Smooth muscle cell (in vitro differentiated cells): ENCODE results near the gene WDR86. TPM values are rescaled to one million over a fixed set of nuclear protein-coding genes. Genes with fewer than 3 reads are reported as not detected.

Experiments used
- DNase-seq: peaks from one replicate; lab custom pipeline; 2025; ENCODE audit not compliant: unreplicated experiment; lab: John Stamatoyannopoulos, UW
- H2AFZ ChIP-seq: fragments of 200-600 bp; sonication (generic); 2 replicates; pipeline ENCODE4 v1.6.0; 2016; ENCODE audit warnings: antibody characterized with exemption, low read depth, mild to moderate bottlenecking
- H3F3A ChIP-seq: fragments of 200-600 bp; sonication (generic); 2 replicates; pipeline ENCODE4 v1.6.0; 2017; ENCODE audit warnings: antibody characterized with exemption, low read depth
- H3K27ac ChIP-seq: fragments of 200-600 bp; sonication (generic); 2 replicates; pipeline ENCODE4 v1.5.1; 2016; ENCODE audit warnings: low read depth, mild to moderate bottlenecking
- H3K27me3 ChIP-seq: fragments of 200-600 bp; sonication (generic); 2 replicates; pipeline ENCODE4 v1.6.1; 2016; ENCODE audit warnings: low read depth, mild to moderate bottlenecking
- H3K36me3 ChIP-seq: fragments of 200-600 bp; sonication (generic); 2 replicates; pipeline ENCODE4 v1.5.1; 2016; ENCODE audit warnings: low read depth
- H3K4me1 ChIP-seq: fragments of 200-600 bp; sonication (generic); 2 replicates; pipeline ENCODE4 v1.5.1; 2016; ENCODE audit warnings: low read depth
- H3K4me2 ChIP-seq: fragments of 200-600 bp; sonication (generic); 2 replicates; pipeline ENCODE4 v1.6.0; 2016; ENCODE audit warnings: mild to moderate bottlenecking
- H3K4me3 ChIP-seq: fragments of 200-600 bp; sonication (generic); 2 replicates; pipeline ENCODE4 v1.5.1; 2016; ENCODE audit warnings: mild to moderate bottlenecking
- H3K79me2 ChIP-seq: fragments of 200-600 bp; sonication (generic); 2 replicates; pipeline ENCODE4 v1.6.0; 2016; ENCODE audit warnings: low read depth, mild to moderate bottlenecking
- H3K9ac ChIP-seq: fragments of 200-600 bp; sonication (generic); 2 replicates; pipeline ENCODE4 v1.6.0; 2016; ENCODE audit warnings: low read depth
- H3K9me3 ChIP-seq: fragments of 200-600 bp; sonication (generic); replicated peaks from 2 replicates; pipeline ENCODE4 v1.5.1; 2016; ENCODE audit warnings: low read depth
- H4K20me1 ChIP-seq: fragments of 200-600 bp; sonication (generic); 2 replicates; pipeline ENCODE4 v1.6.0; 2016; ENCODE audit warnings: low read depth
- CTCF ChIP-seq: fragments of 200-600 bp; sonication (generic); IDR thresholded peaks from 2 replicates; pipeline ENCODE4 v1.5.1; 2017; ENCODE audit warnings: borderline replicate concordance, mild to moderate bottlenecking, antibody characterized with exemption; ENCODE audit not compliant: insufficient read depth, poor library complexity, severe bottlenecking
- WGBS: methylation state at CpG from one replicate; pipeline ENCODE4 v1.1.7; 2016; ENCODE audit warnings: low lambda C conversion rate; 5-methylcytosine and 5-hydroxymethylcytosine counted together
- polyA plus RNA-seq: library from polyadenylated mRNA; unstranded; fragments of >200 nt; fragmentation: Nextera tagmentation; extraction: Ambion mirVana; gene quantifications from 2 replicates; pipeline ENCODE4 v1.2.1, GENCODE V29; 2016
- total RNA-seq: library from RNA; depleted of rRNA; stranded (reverse); fragments of >200 nt; gene quantifications from 2 replicates; pipeline ENCODE4 v1.2.3, GENCODE V29; 2014

WDR86 gene
- total and polyA plus RNA-seq, 2 experiments from 2014 or later = 1.3 to 4.1 TPM

GRCh38 chr7:151385626-151386300 lies 24.1 kb downstream of the WDR86 start:
- DNase-seq = no peak
- WGBS = 97% methylated on average over 26 of the region's 26 CpGs
- no peaks in the 10 kb centered on the region for H3K79me2 ChIP-seq
- H4K20me1 ChIP-seq = no peaks in the 10 kb centered on the region
- no peaks in the 10 kb centered on the region for H3F3A ChIP-seq
- H3K27ac ChIP-seq = no peak overlapping the region
- no peak overlapping the region for H3K4me3 ChIP-seq
- no peak overlapping the region for H3K4me2 ChIP-seq
- H3K36me3 ChIP-seq = no peaks in the 10 kb centered on the region
- H2AFZ ChIP-seq = no peak overlapping the region
- H3K9ac ChIP-seq = no peak overlapping the region
- no peak for TF ChIP-seq CTCF
- H3K4me1 ChIP-seq = peaks cover 8% of the 10 kb centered on the region
- H3K27me3 ChIP-seq = peaks cover 34% of the 10 kb centered on the region
- no peaks in the 10 kb centered on the region for H3K9me3 ChIP-seq

- DNase-seq = no peak
- no peak for TF ChIP-seq CTCF
- no peak overlapping the region for H3K4me3 ChIP-seq
- no peak overlapping the region for H3K4me2 ChIP-seq
- peaks cover 8% of the 10 kb centered on the region for H3K4me1 ChIP-seq
- H3K9ac ChIP-seq = no peak overlapping the region
- H3K27me3 ChIP-seq = peaks cover 35% of the 10 kb centered on the region
- H3F3A ChIP-seq = no peaks in the 10 kb centered on the region
- 95% methylated on average over 26 of the region's 26 CpGs for WGBS
- no peaks in the 10 kb centered on the region for H3K9me3 ChIP-seq
- no peaks in the 10 kb centered on the region for H3K79me2 ChIP-seq
- no peak overlapping the region for H3K27ac ChIP-seq
- no peak overlapping the region for H2AFZ ChIP-seq
- no peaks in the 10 kb centered on the region for H4K20me1 ChIP-seq
- H3K36me3 ChIP-seq = no peaks in the 10 kb centered on the region
Measured at GRCh38 chr7:151384776-151385625, 24.8 kb downstream of the WDR86 start.

GRCh38 chr7:151384352-151384697 lies 25.5 kb downstream of the WDR86 start:
- Histone ChIP-seq H3F3A (no peaks in the 10 kb centered on the region), H3K9ac (no peak overlapping the region), H3K79me2 (no peaks in the 10 kb centered on the region), H3K4me1 (peaks cover 8% of the 10 kb centered on the region), H4K20me1 (no peaks in the 10 kb centered on the region), H3K4me3 (no peak overlapping the region), H2AFZ (no peak overlapping the region), H3K9me3 (no peaks in the 10 kb centered on the region), H3K27me3 (peaks cover 35% of the 10 kb centered on the region), H3K4me2 (no peak overlapping the region), H3K27ac (no peak overlapping the region), H3K36me3 (no peaks in the 10 kb centered on the region)
- DNase-seq = no peak
- no peak for TF ChIP-seq CTCF
- 85% methylated on average over 6 of the region's 6 CpGs for WGBS
